ENCODE results near the gene TNFSF11. TPM values are rescaled to one million over a fixed set of nuclear protein-coding genes. Genes with fewer than 3 reads are reported as not detected.

The TNFSF11 gene
- total and polyA plus RNA-seq, 2 donors (not counting 3 experiments of a cell fraction or from before 2014, with no cell fraction given) = not detected

- Histone ChIP-seq H3K79me2 (ENCODE audit: control insufficient read depth, insufficient read depth, low read length) (no peaks in the 10 kb centered on the region), H3K4me2 (ENCODE audit: insufficient read depth, low read length) (no peak overlapping the region), H3K4me1 (ENCODE audit: control insufficient read depth, extremely low read depth, insufficient read depth, low read length) (no peaks in the 10 kb centered on the region), H3K4me3 (replicated peaks in 1 of 3; ENCODE audit: insufficient read depth in 1 of 3, low read depth in 1 of 3, low read length in 3 of 3) (no peak overlapping the region), H3K27ac (ENCODE audit: insufficient read depth, low read depth, low read length) (no peak overlapping the region), H2AFZ (ENCODE audit: low read depth, low read length) (no peak overlapping the region), H3K27me3 (ENCODE audit: control insufficient read depth in 2 of 2, insufficient read depth in 2 of 2, low read length in 2 of 2) (peaks cover 3 to 10% of the 10 kb centered on the region in 2 experiments), H3K9ac (replicated peaks; ENCODE audit: extremely low read depth, insufficient read depth, low read length) (no peak overlapping the region), H3K9me3 (replicated peaks; ENCODE audit: control insufficient read depth, insufficient read depth, low read length) (no peaks in the 10 kb centered on the region), H3K36me3 (ENCODE audit: control insufficient read depth in 2 of 2, extremely low read depth in 1 of 2, insufficient read depth in 2 of 2, low read length in 2 of 2) (no peaks in the 10 kb centered on the region), H3K9me1 (replicated peaks; ENCODE audit: control insufficient read depth, extremely low read depth, insufficient read depth, low read length) (no peaks in the 10 kb centered on the region), H4K20me1 (replicated peaks; ENCODE audit: control insufficient read depth, extremely low read depth, insufficient read depth, low read length) (no peaks in the 10 kb centered on the region)
- CTCF ChIA-PET = interaction anchor here (0.6 to 3.8 kb wide), 18 partner anchors 9 to 1284 kb away, joined by 3 to 29 read pairs (median 3); no protein-coding TSS in a partner anchor
- TF ChIP-seq, protein P1, sequence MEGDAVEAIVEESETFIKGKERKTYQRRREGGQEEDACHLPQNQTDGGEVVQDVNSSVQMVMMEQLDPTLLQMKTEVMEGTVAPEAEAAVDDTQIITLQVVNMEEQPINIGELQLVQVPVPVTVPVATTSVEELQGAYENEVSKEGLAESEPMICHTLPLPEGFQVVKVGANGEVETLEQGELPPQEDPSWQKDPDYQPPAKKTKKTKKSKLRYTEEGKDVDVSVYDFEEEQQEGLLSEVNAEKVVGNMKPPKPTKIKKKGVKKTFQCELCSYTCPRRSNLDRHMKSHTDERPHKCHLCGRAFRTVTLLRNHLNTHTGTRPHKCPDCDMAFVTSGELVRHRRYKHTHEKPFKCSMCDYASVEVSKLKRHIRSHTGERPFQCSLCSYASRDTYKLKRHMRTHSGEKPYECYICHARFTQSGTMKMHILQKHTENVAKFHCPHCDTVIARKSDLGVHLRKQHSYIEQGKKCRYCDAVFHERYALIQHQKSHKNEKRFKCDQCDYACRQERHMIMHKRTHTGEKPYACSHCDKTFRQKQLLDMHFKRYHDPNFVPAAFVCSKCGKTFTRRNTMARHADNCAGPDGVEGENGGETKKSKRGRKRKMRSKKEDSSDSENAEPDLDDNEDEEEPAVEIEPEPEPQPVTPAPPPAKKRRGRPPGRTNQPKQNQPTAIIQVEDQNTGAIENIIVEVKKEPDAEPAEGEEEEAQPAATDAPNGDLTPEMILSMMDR (IDR thresholded peaks at IDR 0.05; ENCODE audit: extremely low read depth in 1 of 2, insufficient read depth in 1 of 2, low read depth in 1 of 2, low read length in 2 of 2) = peak; percentile 72 to 75
- no peak for TF ChIP-seq POLR2AphosphoS5 (IDR thresholded peaks at IDR 0.05; ENCODE audit: insufficient read depth, low read depth, low read length)
- dilution Hi-C loops (cut with MboI; ENCODE audit: extremely low pct_ligation_motif_present, low sequenced_read_pairs) = no loop called here
- FAIRE-seq (peak; percentile 67), DNase-seq (ENCODE audit: low read depth, low spot score) (peak; percentile 62)
- BruUV-seq (replicated peaks) = no TSS peak
- POLR2A ChIA-PET = no interaction called here
- intact Hi-C loops (cut with micrococcal nuclease) = loop anchor here (1.0 to 10.0 kb wide), 4 partner anchors 230 to 1280 kb away; no protein-coding TSS in a partner anchor
These were observed 20.7 kb downstream of the TNFSF11 start for GRCh38 chr13:42594481-42595252.

DNA sequence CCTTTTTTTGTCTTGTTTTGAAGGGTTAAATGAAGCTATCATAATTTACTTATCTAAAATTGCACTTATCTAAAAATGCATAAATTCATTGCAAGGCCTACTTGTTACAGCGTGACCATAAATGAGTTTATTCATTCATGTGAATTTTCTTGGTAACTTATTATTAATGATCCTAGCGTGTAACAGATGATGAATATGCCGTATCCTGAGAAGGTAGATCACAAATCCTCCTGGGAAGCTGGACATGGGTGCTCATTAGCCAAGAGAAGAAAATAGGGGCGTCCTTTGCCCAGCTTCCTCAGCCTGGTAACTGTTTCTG lies 21.3 kb downstream of the TNFSF11 start:
- TF ChIP-seq JUN (IDR thresholded peaks at IDR 0.05; ENCODE audit: borderline replicate concordance, insufficient read depth, insufficient read length, low read depth) = no peak
- TF ChIP-seq GATA2 (IDR thresholded peaks at IDR 0.05; ENCODE audit: insufficient read depth, insufficient read length, low read depth, low read length) = no peak
- no peak for TF ChIP-seq POLR2A (IDR thresholded peaks at IDR 0.05; ENCODE audit: low read depth, low read length)
- TF ChIP-seq, protein P1 (IDR thresholded peaks at IDR 0.05; ENCODE audit: extremely low read depth in 1 of 2, insufficient read depth in 1 of 2, low read depth in 1 of 2, low read length in 2 of 2) = no peak
- TF ChIP-seq POLR2AphosphoS5 (IDR thresholded peaks at IDR 0.05; ENCODE audit: insufficient read depth, low read depth, low read length) = no peak
- TF ChIP-seq FOS (IDR thresholded peaks at IDR 0.05; ENCODE audit: borderline replicate concordance, insufficient read depth, low read length) = no peak
- no peak for TF ChIP-seq EZH2 (IDR thresholded peaks at IDR 0.05; ENCODE audit: borderline replicate concordance, low read depth, low read length, severe bottlenecking)
- no peak for TF ChIP-seq MYC (IDR thresholded peaks at IDR 0.05; ENCODE audit: low read depth, low read length)
- no peak for TF ChIP-seq MAX (IDR thresholded peaks at IDR 0.05; ENCODE audit: insufficient read depth, insufficient read length)
- dilution Hi-C loops (cut with MboI; ENCODE audit: extremely low pct_ligation_motif_present, low sequenced_read_pairs) (no loop called here), intact Hi-C loops (cut with micrococcal nuclease) (loop anchor here (1.0 to 10.0 kb wide), 4 partner anchors 230 to 1280 kb away; no protein-coding TSS in a partner anchor)
- FAIRE-seq = no peak
- Histone ChIP-seq H3K27ac (ENCODE audit: insufficient read depth, low read depth, low read length) (no peak overlapping the region), H3K9me3 (replicated peaks; ENCODE audit: control insufficient read depth, insufficient read depth, low read length) (no peaks in the 10 kb centered on the region), H3K27me3 (ENCODE audit: control insufficient read depth in 2 of 2, insufficient read depth in 2 of 2, low read length in 2 of 2) (peaks cover 3 to 10% of the 10 kb centered on the region in 2 experiments), H2AFZ (ENCODE audit: low read depth, low read length) (no peak overlapping the region), H3K9me1 (replicated peaks; ENCODE audit: control insufficient read depth, extremely low read depth, insufficient read depth, low read length) (no peaks in the 10 kb centered on the region), H3K79me2 (ENCODE audit: control insufficient read depth, insufficient read depth, low read length) (no peaks in the 10 kb centered on the region), H3K9ac (replicated peaks; ENCODE audit: extremely low read depth, insufficient read depth, low read length) (no peak overlapping the region), H3K36me3 (ENCODE audit: control insufficient read depth in 2 of 2, extremely low read depth in 1 of 2, insufficient read depth in 2 of 2, low read length in 2 of 2) (no peaks in the 10 kb centered on the region), H4K20me1 (replicated peaks; ENCODE audit: control insufficient read depth, extremely low read depth, insufficient read depth, low read length) (no peaks in the 10 kb centered on the region), H3K4me3 (replicated peaks in 1 of 3; ENCODE audit: insufficient read depth in 1 of 3, low read depth in 1 of 3, low read length in 3 of 3) (no peak overlapping the region), H3K4me1 (ENCODE audit: control insufficient read depth, extremely low read depth, insufficient read depth, low read length) (no peaks in the 10 kb centered on the region), H3K4me2 (ENCODE audit: insufficient read depth, low read length) (no peak overlapping the region)
- ChIA-PET POLR2A (no interaction called here), CTCF (interaction anchor here (0.6 to 3.8 kb wide), 18 partner anchors 9 to 1283 kb away, joined by 3 to 29 read pairs (median 3); no protein-coding TSS in a partner anchor)
- DNase-seq (ENCODE audit: low read depth, low spot score) = no peak
- no TSS peak for BruUV-seq (replicated peaks)
